SK-N-SH treated with all-trans-retinoic acid at 6 μM for 48 hours (cell line): ENCODE data around the gene NDUFB1.

Source experiments
- CREB5 ChIP-seq: fragments of 250-450 bp; sonication (Bioruptor Pico); IDR thresholded peaks from 2 replicates; pipeline ENCODE4 v1.5.1; 2020; ENCODE audit warnings: low read depth, mild to moderate bottlenecking, moderate library complexity
- CSDC2 ChIP-seq: fragments of 250-450 bp; sonication (Bioruptor Pico); IDR thresholded peaks from 2 replicates; pipeline ENCODE4 v1.5.0; 2020; ENCODE audit warnings: mild to moderate bottlenecking, moderate library complexity
- ISL1 ChIP-seq: fragments of 250-450 bp; sonication (Bioruptor Pico); IDR thresholded peaks from 2 replicates; pipeline ENCODE4 v2.1.2; 2022; ENCODE audit warnings: mild to moderate bottlenecking, moderate library complexity
- OSR1 ChIP-seq: fragments of 250-450 bp; sonication (Bioruptor Pico); IDR thresholded peaks from 2 replicates; pipeline ENCODE4 v1.8.0; 2022; ENCODE audit warnings: moderate library complexity, mild to moderate bottlenecking, inconsistent platforms
- PPARA ChIP-seq: fragments of 250-450 bp; sonication (Bioruptor Pico); IDR thresholded peaks from 2 replicates; pipeline ENCODE4 v1.5.0; 2020; ENCODE audit warnings: mild to moderate bottlenecking, borderline replicate concordance
- RARB ChIP-seq: fragments of 250-450 bp; sonication (Bioruptor Pico); IDR thresholded peaks from 2 replicates; pipeline ENCODE4 v1.8.0; 2021; ENCODE audit warnings: mild to moderate bottlenecking, moderate library complexity
- ZFP3 ChIP-seq: fragments of 250-450 bp; sonication (Bioruptor Pico); IDR thresholded peaks from 2 replicates; pipeline ENCODE4 v1.5.0; 2020; ENCODE audit warnings: mild to moderate bottlenecking, moderate library complexity
- ZNF70 ChIP-seq: fragments of 450-650 bp; formaldehyde crosslinking; IDR thresholded peaks from 2 replicates; pipeline ENCODE4 v1.5.0; 2020; ENCODE audit warnings: mild to moderate bottlenecking, moderate library complexity
- ZNF8 ChIP-seq: fragments of 450-650 bp; formaldehyde crosslinking; IDR thresholded peaks from 2 replicates; pipeline ENCODE4 v1.5.0; 2020; ENCODE audit warnings: mild to moderate bottlenecking, moderate library complexity
- TF ChIP-seq, protein P1 (sequence below): fragments of 250-450 bp; sonication (Bioruptor Pico); IDR thresholded peaks from 2 replicates; pipeline ENCODE4 v1.5.0; 2020; ENCODE audit warnings: mild to moderate bottlenecking, moderate library complexity
- TF ChIP-seq, protein P2 (sequence below): fragments of 250-450 bp; sonication (Bioruptor Pico); IDR thresholded peaks from 2 replicates; pipeline ENCODE4 v1.8.0; 2020; ENCODE audit warnings: mild to moderate bottlenecking, moderate library complexity, borderline replicate concordance

- TF ChIP-seq RARB (CRISPR knock-in tag) (no peak), OSR1 (CRISPR knock-in tag) (no peak), CSDC2 (CRISPR knock-in tag) (no peak), PPARA (CRISPR knock-in tag) (no peak), ISL1 (CRISPR knock-in tag) (no peak), ZFP3 (CRISPR knock-in tag) (no peak), ZNF70 (CRISPR knock-in tag) (no peak), CREB5 (CRISPR knock-in tag) (no peak), ZNF8 (peak; percentile 98)
- TF ChIP-seq, protein P1, sequence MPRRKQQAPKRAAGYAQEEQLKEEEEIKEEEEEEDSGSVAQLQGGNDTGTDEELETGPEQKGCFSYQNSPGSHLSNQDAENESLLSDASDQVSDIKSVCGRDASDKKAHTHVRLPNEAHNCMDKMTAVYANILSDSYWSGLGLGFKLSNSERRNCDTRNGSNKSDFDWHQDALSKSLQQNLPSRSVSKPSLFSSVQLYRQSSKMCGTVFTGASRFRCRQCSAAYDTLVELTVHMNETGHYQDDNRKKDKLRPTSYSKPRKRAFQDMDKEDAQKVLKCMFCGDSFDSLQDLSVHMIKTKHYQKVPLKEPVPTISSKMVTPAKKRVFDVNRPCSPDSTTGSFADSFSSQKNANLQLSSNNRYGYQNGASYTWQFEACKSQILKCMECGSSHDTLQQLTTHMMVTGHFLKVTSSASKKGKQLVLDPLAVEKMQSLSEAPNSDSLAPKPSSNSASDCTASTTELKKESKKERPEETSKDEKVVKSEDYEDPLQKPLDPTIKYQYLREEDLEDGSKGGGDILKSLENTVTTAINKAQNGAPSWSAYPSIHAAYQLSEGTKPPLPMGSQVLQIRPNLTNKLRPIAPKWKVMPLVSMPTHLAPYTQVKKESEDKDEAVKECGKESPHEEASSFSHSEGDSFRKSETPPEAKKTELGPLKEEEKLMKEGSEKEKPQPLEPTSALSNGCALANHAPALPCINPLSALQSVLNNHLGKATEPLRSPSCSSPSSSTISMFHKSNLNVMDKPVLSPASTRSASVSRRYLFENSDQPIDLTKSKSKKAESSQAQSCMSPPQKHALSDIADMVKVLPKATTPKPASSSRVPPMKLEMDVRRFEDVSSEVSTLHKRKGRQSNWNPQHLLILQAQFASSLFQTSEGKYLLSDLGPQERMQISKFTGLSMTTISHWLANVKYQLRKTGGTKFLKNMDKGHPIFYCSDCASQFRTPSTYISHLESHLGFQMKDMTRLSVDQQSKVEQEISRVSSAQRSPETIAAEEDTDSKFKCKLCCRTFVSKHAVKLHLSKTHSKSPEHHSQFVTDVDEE (CRISPR knock-in tag), result no peak
- TF ChIP-seq, protein P2, sequence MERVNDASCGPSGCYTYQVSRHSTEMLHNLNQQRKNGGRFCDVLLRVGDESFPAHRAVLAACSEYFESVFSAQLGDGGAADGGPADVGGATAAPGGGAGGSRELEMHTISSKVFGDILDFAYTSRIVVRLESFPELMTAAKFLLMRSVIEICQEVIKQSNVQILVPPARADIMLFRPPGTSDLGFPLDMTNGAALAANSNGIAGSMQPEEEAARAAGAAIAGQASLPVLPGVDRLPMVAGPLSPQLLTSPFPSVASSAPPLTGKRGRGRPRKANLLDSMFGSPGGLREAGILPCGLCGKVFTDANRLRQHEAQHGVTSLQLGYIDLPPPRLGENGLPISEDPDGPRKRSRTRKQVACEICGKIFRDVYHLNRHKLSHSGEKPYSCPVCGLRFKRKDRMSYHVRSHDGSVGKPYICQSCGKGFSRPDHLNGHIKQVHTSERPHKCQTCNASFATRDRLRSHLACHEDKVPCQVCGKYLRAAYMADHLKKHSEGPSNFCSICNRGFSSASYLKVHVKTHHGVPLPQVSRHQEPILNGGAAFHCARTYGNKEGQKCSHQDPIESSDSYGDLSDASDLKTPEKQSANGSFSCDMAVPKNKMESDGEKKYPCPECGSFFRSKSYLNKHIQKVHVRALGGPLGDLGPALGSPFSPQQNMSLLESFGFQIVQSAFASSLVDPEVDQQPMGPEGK (CRISPR knock-in tag), result no peak
Observed at GRCh38 chr14:92164958-92165357, 43.5 kb upstream of the NDUFB1 start.
